GM23338 (cell line): Measurements from ENCODE around the gene MAN1B1.

Experiments used
- CREB1 ChIP-seq: fragments of 250-450 bp; sonication (Bioruptor Pico); IDR thresholded peaks from 2 replicates; pipeline ENCODE4 v1.5.0; 2020; ENCODE audit warnings: low read depth, mild to moderate bottlenecking, moderate library complexity
- EZH2 ChIP-seq: fragments of 200-600 bp; sonication (generic); IDR thresholded peaks from one replicate; pipeline ENCODE4 v1.8.0; 2017; ENCODE audit warnings: antibody characterized with exemption, mild to moderate bottlenecking, low read depth; ENCODE audit not compliant: unreplicated experiment
- EZH2phosphoT487 ChIP-seq: fragments of 200-600 bp; sonication (generic); IDR thresholded peaks from one replicate; pipeline ENCODE4 v1.8.1; 2018; ENCODE audit warnings: antibody characterized with exemption; ENCODE audit not compliant: unreplicated experiment
- POLR2AphosphoS5 ChIP-seq: IDR thresholded peaks from 2 replicates; pipeline ENCODE4 v1.6.1; 2016; ENCODE audit warnings: antibody characterized with exemption, low read depth
- ZNF331 ChIP-seq: fragments of 250-450 bp; sonication (Bioruptor Pico); IDR thresholded peaks from 2 replicates; pipeline ENCODE4 v1.5.0; 2020; ENCODE audit warnings: low read depth, mild to moderate bottlenecking, moderate library complexity
- TF ChIP-seq, protein P1 (sequence below), 2 experiments: fragments of 200-600 bp in 1 of 2; sonication (generic) in 1 of 2; conservative IDR thresholded peaks; 2 replicates each; pipeline versions ENCODE4 v1.5.1 to v1.6.1; 2016 to 2017; ENCODE audit warnings: antibody characterized with exemption in 2 of 2, low read depth in 2 of 2, mild to moderate bottlenecking in 2 of 2, moderate library complexity in 1 of 2

DNA sequence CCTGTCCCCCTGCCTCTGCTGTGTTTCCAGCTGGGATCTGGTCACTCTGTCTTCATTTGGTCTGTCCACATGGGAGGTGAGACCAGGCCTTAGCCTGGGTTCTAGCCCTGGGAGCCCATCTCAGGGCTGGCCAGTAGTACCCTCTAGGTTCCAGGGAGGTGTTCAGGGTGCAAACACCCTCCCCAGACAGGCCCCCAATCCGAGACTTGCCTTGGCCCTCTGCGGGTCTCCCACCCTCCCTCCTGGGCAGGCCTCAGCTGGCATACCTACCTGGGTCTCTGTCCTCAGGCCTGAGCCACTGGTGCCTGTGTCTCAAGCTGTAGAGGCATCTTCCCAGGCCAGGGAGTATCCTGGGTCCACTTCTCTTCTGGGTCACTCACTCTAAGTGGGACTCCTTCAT is 15.5 kb upstream of the MAN1B1 start:
- TF ChIP-seq, protein P1, sequence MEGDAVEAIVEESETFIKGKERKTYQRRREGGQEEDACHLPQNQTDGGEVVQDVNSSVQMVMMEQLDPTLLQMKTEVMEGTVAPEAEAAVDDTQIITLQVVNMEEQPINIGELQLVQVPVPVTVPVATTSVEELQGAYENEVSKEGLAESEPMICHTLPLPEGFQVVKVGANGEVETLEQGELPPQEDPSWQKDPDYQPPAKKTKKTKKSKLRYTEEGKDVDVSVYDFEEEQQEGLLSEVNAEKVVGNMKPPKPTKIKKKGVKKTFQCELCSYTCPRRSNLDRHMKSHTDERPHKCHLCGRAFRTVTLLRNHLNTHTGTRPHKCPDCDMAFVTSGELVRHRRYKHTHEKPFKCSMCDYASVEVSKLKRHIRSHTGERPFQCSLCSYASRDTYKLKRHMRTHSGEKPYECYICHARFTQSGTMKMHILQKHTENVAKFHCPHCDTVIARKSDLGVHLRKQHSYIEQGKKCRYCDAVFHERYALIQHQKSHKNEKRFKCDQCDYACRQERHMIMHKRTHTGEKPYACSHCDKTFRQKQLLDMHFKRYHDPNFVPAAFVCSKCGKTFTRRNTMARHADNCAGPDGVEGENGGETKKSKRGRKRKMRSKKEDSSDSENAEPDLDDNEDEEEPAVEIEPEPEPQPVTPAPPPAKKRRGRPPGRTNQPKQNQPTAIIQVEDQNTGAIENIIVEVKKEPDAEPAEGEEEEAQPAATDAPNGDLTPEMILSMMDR (conservative IDR thresholded peaks at IDR 0.05; ENCODE audit: low read depth in 2 of 2): no peak
- TF ChIP-seq EZH2: no peak
- TF ChIP-seq CREB1 (CRISPR knock-in tag): no peak
- no peak for TF ChIP-seq EZH2phosphoT487
- no peak for TF ChIP-seq POLR2AphosphoS5
- TF ChIP-seq ZNF331 (CRISPR knock-in tag): no peak
